Measurements from ENCODE around the gene NDC1. TPM values are rescaled to one million over a fixed set of nuclear protein-coding genes. Genes with fewer than 3 reads are reported as not detected.

The NDC1 gene
- total RNA-seq, 1 donor from 2014 or later, result 13.2 TPM

Other genes with a start within 250 kb of the NDC1 start
- 1.4 TPM for gene GLIS1, start 99.1 kb downstream of the NDC1 start, total RNA-seq (ENCODE audit: insufficient read depth, low replicate concordance)
- 9.1 TPM for gene YIPF1, start 51.5 kb upstream of the NDC1 start, total RNA-seq (ENCODE audit: insufficient read depth, low replicate concordance)
- gene DIO1, start 55.9 kb upstream of the NDC1 start, total RNA-seq (ENCODE audit: insufficient read depth, low replicate concordance), result not detected
- 60.9 TPM for gene IFT25, start 107.4 kb upstream of the NDC1 start, total RNA-seq (ENCODE audit: insufficient read depth, low replicate concordance)
- gene LRRC42, start 108.1 kb upstream of the NDC1 start, total RNA-seq (ENCODE audit: insufficient read depth, low replicate concordance), result 27.2 TPM
- 0.72 TPM for gene LDLRAD1, start 179.9 kb upstream of the NDC1 start, total RNA-seq (ENCODE audit: insufficient read depth, low replicate concordance)
- 293 TPM for gene TMEM59, start 214.9 kb upstream of the NDC1 start, total RNA-seq (ENCODE audit: insufficient read depth, low replicate concordance)
- 8.7 TPM for gene TCEANC2, start 215.3 kb upstream of the NDC1 start, total RNA-seq (ENCODE audit: insufficient read depth, low replicate concordance)